GM18526 (cell line): ENCODE data around the gene GTF2IRD1.

ENCODE experiments used
- POLR2A ChIP-seq: IDR thresholded peaks from 3 replicates; pipeline ENCODE4 v1.6.1; 2011; ENCODE audit not compliant: insufficient read length; ENCODE audit errors: extremely low read depth

GTF2IRD1 gene

DNA sequence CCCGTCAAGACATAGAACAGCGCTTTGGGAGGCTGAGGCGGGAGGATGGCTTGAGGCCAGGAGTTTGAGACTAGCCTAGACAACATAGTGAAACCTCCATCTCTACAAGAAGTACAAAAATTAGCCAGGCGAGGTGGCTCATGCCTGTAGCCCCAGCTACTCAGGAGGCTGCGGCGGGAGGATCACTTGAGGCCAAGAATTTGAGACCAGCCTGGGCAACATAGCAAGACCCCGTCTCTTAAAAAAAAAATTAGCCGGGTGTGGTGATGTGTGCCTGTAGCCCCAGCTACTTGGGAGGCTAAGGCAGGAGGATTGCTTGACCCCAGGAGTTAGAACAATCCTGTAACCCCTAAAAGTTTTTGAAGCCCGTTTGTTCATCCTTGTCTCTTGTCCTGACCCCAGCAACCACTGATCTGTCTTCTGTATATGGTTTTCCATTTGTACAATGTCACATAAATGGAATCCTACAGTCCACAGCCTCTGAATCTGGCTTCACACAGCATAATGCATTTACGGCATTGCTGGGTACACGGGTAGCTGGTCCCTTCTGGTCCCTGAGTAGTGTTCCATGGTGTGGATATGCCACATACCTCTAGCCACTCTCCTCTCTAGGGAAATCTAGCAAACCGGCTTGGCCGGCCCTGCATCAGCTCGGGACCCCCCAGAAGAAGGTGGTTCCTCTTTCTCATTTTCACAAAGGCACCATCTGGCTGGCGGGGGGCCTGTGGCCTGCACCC is 8.4 kb downstream of the GTF2IRD1 start:
- no peak for TF ChIP-seq POLR2A

DNA sequence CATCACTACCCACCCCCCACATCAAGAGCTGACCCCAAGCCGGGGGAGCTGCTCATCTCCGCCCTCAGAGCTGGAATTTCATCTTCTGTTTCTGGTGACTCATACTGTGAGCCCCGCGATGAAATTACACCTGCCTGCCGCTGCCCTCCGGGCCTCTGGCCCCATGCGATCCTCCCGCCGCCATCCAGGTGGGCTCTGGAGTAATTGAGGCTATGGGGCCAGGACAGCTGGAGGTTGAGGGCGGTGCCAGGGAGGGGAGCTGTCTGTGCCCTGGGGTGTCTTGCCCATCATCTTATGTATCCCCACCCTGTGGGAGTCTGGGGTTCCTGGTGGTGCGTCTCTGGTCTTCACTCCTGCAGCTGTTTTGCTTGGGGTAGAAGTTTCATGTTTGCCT is 9.0 kb downstream of the GTF2IRD1 start:
- no peak for TF ChIP-seq POLR2A

DNA sequence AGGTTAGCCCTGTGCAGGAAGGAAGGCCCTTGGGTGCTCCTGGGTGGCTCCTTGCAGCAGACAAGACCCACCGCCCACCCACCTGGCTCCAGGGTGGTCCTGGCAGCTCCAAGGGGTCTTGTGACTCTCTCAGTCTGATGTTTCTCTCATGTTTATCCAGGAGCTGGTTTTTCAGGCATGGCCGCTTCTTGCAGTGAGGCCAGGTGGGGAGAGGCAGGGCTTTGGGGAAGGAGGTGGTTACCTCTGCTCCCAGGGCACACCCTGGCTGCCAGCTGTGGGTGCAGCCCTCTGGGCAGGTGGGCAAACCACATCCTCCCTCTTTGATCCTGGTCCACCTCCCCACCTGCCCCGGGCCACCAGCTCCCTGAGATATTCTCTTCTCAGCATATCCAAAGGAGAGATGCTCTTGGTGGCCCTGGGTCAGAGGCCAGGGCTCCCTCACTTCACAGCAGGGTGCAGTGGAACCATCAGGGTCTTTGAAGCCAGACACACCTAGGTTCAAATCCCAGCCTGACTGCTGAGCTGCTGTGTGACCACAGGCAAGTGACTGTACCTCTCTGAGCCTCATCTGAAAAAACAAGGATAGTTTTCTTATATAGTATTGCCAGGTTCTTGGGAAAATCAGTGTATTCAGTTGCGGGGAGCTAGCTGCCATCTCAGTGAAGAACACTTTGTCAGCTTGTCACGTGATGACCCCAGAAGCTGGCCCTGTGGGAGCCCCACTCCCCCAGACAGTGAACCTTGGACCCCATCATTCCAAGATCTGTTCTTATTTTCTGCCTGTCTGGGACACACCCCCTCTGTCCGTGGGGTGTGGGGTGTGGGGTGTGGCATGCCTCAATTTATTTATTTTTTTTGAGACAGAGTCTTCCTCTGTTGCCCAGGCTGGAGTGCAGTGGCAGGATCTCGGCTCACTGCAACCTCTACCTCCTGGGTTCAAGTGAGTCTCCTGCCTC is 11.5 kb downstream of the GTF2IRD1 start:
- TF ChIP-seq POLR2A = no peak

DNA sequence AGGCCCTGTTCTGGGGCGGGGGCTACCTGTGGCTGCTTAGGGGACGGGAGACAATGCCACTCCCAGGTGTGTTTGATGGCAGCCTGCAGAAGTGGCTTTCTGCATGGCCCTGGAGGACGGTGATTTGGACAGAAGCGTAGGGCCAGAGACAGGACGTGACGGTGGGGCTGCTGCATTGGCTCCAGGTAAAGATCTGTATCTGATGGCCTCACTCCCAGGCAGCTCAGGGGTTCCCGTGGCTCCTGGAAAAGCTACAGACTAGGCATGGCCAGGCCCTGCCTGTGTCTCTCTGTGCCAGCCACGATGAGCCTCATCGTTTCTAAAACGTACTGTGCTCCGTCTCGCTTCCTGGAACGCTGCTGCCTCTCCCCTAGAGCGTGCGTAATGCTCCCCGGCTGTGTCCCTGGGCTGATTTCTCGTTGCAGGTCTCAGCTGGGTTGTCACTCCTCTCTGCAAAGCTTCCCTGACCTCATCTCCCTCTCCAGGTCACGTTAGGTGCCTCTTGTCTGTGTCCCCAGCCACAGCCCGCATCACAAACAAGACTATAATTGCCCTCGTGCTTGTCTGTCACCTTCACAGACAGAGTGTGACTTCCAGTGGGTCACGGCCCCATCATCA is 12.6 kb downstream of the GTF2IRD1 start:
- TF ChIP-seq POLR2A = no peak

DNA sequence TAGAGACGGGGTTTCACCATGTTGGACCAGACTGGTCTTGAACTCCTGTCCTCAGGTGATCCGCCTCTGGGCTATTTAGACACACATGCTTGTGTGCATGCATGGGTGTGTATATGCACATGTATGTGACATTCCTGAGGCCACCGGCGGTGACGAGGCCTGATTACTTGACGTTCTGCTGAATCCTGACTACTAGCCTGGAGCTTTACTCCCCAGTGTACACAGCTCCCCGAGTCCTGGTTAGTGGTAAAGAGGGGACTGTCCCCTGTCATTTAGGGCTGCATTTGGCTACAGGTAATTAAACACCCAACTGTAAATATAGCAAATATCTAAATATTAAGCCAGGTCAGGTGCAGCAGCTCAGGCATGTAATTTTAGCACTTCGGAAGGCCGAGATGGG is 14.2 kb downstream of the GTF2IRD1 start:
- TF ChIP-seq POLR2A = no peak

DNA sequence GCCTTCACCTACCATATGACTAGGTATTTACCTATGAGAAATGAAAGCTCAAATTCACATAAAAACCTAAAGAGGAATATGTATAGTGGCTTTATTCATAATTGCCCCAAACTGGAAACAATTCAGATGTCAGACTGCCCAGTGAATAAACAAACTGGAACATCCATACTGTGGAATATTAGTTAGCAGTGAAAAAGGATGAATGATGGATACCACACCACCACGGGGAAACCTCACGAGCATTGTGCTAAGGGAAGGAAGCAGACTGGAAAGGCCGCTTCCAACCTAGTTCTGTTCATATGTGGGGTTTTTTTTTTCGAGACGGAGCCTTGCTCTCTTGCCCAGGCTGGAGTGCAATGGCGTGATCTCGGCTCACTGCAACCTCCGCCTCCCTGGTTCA is 16.8 kb downstream of the GTF2IRD1 start:
- no peak for TF ChIP-seq POLR2A

DNA sequence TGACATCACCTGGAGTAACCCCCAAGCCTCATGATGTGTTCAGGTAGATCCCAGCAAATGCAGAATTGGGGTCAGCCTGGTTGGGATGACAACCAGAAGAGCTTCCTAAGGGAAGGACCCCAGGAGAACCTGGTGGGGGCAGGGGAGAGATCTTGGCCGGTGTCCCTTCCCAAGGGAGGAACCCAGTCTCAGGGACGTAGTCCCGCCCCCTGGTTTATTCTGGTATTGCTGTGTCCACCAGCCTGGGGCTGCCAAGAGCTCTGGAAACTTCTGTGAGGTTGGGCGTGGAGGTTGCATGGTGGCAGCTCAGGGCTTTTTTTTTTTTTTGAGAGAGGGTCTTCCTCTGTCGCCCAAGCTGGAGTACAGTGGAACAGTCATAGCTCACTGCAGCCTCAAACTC is 19.4 kb downstream of the GTF2IRD1 start:
- TF ChIP-seq POLR2A = no peak

DNA sequence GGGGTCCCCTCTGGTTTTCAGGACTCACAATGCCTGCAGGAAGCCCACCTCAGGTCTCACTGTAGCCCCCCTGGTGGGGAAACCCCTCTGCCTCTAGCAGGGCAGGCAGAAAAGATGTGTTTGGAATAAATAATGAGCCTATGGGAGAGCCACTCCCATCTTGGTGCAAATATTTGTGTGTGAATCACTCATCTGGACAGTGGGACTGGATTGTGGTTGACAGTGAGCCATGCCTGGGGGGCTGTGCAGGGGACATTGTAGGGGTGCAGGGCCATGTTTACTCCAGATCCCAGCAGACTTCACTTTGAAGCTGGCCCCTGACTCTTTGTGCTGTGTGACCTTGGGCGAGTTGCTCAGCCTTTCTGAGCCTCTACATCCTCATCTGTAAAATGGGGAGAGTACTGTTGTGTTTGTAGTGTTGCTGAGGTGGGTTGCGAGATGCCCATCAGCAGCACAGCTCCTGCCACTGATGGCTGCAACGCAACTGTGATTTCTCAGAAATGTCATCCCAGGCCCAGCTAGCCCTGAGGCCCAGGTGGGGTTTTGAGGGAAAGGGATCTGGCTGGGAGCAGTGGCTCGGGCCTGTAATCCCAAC is 20.7 kb downstream of the GTF2IRD1 start:
- TF ChIP-seq POLR2A = no peak

DNA sequence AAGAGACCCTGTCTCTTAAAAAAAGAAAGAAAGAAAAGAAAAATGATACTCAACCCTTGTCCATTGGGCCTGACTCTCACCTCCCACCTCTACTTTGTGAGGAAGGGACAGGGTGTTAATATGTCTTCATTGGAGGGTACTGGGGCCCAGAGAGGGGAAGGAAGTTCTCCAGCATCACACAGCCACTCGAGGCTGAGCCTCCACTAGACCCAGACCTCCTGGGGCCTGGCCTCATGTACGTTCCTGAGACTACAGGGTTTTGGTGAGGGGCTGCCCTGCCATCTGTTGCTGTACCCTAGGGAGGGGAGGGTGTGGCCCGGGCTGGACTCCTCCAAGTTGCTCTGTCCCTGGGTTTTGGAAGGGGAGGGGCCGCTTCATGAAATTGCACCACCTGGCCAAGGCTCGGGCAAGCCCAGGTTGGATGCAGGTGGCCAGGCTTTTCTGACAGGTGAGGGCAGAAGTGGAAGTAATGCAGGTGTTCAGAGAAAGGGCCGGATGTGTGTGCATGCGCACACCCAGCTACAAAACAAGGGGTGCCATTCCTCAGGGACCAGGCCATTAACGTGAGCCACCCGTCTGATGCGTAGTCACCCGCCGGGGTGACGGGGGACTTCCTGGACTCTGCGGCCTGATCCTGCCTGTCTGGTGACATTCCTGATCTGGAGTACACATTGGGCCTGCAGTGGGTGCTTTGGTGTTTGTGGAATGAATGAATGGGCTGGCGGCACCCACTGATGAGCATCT is 21.7 kb downstream of the GTF2IRD1 start:
- TF ChIP-seq POLR2A = no peak

DNA sequence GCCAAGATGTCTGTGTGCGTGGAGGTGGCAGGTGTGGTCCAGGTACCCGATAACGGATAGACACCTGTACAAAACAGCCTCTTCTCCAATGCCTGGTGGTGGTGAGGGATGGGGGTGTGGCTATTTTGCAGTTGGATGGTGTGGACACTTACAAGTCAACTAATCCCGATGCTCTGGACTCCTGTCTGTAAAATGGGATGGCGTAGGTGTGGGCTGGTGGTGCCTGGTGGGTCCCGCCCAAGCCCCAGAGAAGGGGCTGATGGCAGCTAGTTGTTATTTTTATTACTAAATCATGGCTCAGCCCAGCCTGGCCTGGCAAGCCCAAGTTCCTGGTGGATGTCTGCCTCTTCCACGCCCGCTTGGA is 22.3 kb downstream of the GTF2IRD1 start:
- no peak for TF ChIP-seq POLR2A

DNA sequence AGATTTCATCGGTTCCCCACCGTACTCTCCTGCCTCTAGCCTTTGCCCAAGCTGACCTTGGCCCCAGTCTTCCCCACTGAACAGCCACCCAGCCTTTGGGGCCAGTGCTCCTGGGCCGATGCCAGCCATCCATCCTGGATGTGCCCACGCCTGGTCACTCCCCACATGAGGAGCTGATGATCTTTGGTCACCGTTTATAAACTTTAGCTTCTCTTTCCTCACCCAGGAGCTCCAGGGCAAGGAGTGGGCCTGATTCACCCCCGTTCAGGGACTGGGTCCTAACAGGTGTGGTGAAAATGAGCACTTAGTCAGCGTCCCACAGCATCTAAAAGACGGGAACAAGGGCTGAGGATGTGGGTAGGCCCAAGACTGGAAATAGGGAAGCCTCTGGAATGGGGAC is 22.9 kb downstream of the GTF2IRD1 start:
- TF ChIP-seq POLR2A = no peak

DNA sequence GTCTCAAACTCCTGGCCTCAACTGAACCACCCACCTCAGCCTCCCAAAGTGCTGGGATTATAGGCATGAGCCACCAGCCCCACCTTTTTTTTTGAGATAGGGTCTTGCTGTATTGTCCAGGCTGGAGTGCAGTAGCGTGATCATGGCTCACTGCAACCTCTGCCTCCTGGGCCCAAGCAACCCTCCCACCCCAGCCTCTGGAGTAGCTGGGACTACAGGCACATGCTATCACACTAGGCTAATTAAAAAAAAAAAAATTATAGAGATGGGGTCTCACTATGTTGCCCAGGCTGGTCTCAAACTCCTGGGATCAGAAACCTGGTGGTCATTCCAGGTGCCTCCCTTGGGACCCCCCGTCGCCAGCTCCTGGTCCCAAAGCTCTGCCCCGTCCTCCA is 25.0 kb downstream of the GTF2IRD1 start:
- no peak for TF ChIP-seq POLR2A

DNA sequence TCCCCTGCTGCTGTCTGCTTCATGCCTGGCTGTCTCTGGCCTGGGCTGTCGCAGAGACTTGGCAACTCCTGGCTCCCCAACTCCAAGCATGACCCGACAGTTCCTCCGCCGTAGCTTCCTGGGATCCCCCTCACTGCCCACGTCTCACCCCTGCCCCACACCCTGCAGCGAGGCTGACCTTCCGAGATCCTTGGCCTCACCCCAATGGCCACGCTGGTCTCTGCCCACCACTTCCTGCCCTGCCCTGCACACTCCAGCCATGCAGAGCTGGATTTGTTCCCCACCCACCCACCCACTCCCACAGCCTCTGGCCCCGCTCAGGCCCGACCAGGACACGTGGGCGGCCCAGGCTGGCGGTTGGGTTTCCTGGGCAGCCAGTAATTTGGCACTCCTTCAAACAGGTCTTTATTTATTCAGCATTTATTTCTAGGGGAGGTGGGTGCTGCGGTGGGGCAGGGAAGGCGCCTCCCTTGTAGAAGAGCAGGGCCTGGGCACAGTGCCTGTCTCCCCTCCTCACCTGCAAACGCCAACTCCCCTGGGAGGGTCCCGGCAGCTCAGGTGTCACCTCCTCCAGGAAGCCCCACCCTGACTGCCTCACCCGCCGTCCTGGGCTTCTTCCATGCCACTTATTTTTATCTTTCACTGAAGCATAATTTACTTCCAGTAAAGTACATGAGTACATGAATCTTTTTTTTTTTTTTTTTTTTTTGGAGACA is 25.5 kb downstream of the GTF2IRD1 start:
- no peak for TF ChIP-seq POLR2A

DNA sequence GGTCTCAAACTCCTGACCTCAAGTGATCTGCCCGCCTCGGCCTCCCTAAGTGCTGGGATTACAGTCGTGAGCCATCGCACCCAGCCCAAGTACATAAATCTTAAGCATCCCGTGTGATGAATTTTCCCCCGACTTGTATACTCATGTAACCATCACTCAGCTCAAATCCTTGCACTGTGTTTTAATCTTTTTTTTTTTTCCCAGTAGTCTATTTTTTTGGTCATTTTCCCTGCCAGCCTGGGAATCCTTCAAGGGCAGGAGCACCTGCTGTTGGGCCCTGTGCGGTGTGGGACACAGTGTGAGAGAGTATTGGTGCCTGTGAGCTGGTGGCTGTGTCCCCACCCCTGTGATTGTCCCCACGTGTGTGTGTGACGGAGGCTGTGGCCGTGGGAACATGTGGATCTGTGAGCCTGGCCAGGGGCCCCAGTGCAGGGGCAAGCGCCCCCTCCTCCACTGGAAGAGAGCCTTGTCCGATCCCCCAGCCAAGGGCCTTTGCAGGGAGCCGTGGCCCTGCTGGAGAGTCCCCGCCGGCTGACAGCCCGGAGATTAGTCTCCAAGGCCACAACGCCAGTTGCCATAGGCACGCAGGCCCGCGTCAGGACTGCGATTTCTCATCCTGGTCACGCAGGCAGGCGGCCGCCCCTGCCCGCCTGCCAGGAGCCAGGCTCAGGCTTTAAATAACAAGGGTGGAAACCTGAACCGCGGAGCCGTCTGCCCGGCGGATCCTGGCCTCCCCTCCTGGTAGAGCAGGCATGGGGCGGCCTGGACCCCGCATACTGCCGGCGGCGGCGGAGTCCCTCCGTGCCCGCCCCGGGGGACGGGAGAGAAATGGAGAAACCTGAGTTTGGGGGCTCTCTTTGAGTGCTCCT is 26.5 kb downstream of the GTF2IRD1 start:
- no peak for TF ChIP-seq POLR2A
